Activated CD4-positive, alpha-beta T cell treated with anti-CD3 and anti-CD28 coated beads, Interleukin-2, amount 50 U/mL, for 24 hours (primary cell): ENCODE data around the gene TBCK.

Source experiments
- DNase-seq, 2 donors: peaks; one replicate each; pipeline ENCODE4 v3.0.0-alpha.2; 2020; ENCODE audit warnings: low read depth in 1 of 2, low spot score in 1 of 2

Gene TBCK

DNA sequence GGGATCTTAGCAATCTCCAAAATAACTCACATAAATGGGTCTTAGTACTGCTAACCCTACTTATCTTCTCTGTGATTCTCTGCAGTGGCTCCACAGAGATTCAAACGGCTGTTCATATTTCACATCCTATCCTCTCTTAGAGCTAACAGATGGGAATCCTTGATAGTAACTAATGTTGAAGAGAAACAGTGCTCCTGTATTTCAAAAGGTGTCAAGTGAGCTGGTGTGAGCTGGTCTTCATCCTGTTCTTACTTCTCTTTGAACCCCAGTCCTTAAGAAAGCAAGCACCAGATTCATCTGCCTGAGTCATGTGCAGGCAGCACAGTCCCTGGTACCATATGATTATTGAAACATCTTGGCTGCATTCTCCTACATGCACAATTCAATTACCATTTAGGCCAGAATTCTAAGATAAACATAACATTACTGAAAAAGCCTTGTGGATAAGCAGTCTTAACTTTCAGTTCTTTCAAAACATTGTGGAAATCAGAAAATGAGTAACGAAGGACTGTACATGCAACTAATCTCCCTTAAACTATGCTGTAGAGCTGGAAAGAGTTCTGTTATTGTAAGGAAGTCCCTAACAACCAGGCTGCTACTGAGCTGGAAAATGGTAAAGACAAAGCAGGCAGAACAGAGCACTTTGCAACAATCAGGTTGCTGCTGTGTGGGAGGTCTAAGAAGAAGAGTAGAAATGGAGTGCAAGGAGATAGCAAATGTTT, 267.6 kb downstream of the TBCK start:
- no peak for DNase-seq

DNA sequence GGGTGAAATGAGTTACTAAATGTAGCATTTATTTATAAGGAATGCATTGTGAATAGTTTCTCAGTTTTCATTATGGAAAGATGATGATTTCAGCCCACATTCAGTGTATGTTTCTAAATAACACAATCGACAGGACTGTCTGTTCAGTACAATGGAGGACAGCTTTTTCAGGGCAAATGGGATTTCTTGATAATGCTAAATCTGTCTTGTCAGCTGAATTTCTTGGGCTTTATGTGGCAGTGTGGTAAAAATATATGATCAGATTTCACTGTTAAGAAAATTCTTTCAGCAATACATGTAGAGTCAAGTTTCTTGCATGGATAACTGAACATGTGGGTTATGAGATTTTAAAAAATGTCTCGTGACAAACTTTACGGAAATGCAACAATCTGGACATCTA, 269.9 kb downstream of the TBCK start:
- DNase-seq, result no peak

DNA sequence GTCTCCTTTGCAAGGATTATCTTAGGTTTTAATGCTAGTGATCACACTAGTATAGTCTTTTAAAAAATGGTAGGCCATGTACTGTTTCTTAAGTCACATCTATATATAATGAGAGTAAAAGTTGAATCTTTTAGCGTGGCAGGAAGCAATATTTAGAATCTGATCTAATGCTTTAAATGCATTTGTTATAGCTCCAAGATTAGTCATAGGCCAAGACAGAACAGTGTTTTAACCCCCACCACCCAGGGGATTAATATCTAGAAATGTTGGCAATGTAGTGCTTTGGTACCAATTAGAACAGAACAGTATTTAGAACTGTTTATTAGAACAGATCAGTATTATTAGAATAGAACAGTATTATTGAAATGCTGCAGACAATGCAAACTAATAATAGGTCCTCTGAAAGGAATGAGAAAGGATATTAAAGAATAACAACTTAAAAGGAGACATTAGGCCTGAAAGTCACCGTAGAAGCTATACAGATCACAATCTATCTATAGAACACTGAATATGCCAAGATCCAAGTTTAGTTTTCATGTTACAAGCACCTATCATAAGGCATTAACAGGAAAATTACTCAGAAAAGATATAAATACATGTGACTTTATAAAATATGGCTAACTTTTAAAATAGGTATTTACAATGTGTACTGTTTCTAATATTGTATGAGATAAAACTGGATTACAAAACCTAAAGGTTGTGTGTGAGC, 274.6 kb downstream of the TBCK start:
- no peak for DNase-seq

DNA sequence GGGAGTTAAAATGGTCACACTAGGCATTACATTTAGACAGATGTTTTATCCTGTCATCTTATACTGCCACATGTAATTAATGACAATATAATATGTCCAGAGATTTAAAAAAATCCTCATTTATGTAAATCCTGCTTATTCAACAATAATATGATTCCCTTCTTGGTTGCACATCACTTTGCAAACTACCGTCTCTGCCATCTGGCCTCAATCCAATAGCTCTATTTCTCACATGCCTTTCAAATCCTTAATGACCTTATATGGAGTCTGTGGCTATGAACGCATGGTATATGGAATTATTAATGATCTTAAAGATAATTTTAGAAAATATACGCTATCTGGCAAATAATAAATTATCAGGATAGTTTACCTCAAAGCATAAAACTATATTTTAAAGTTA, 276.2 kb downstream of the TBCK start:
- DNase-seq, result no peak

DNA sequence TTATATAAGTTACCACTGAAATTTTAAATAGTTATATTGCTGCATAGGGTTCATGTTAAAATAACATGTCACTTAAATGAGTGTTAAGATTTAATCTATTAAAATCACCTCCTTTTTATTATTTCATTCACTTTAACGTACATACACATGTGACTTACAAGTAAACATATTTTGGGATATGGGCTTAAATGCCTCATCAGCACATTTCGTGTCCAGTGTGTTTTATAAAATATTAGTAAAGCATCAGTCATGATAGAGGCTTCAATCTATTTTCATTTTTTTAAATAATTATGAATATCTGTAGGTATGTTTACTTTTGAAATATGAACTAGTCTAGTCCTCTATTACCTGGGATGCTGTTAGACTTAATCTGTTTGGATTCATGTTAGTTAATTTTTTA, 277.1 kb downstream of the TBCK start:
- no peak for DNase-seq

DNA sequence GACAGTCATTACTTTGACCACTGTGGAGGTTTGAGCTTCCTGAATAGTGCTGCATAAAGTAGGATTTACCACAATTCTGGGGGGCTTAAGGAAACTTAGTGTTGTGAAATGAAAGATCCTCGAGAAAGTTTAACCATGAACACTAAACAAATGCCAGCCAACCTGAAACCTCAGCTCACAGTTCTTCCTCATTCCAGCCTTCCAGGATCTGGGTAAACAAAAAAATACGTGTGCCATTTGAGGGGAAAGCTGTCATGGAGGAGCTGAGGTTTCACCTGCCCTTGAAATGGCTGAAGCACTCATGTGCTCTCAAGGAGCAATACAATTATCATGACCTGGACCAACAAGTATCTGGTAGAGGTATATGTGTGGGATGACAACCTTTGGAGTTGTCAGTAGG, 278.0 kb downstream of the TBCK start:
- DNase-seq, result no peak

DNA sequence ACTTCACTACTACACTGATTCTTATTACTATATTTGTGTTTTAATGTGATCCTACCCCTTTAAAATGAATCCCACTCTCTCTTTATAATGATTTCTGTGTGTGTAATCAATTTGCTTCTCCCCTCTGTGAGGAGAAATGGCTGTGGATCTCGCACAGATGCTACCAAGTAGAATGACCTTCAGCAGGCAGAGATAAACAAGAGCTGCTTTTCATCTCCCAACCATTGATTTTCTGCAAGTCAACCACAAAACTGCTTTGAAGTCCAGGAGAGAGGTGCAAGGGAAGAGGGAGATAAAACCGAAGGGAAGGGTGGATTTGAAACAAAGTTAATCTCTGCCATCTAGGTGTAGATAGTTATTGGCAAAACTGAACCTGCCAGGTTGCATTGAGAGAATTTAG, 279.2 kb downstream of the TBCK start:
- no peak for DNase-seq

DNA sequence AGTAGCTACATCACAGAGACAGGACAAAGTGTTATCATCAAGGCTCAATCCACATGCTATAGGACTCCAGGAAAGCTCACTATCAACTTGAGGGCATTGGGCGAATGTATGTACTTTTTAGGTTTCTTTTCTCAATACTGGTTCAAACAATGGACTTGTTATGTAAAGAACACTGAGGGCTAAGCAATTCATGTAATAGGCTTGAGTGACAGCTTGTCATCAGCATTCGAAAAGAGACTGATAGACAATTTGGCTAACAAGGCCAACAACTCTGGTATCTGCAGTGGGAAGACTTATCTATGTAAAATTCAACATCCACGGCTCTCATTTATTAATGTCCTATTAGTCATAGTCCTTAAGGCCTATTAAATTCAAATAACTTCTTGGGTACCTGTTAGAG, 279.7 kb downstream of the TBCK start:
- DNase-seq, result no peak

DNA sequence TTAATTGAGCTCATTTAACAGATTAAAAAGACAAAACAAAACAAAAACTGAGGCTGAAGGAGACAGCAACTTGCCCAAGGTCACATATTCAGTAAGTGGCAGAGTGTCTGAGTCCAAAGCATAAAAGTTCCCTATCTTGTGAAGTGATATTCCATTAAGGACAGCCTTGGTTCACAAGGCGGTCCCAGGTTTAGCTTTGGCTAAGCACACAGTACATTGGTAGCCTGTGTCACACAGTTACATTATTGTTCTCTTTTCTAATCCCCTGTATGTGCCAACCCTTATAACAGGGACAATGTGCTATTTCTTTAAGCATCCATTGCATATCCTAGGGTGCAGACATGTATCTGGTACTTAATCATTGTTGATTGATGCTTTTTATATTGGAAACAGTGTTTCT, 280.8 kb downstream of the TBCK start:
- DNase-seq, result no peak

DNA sequence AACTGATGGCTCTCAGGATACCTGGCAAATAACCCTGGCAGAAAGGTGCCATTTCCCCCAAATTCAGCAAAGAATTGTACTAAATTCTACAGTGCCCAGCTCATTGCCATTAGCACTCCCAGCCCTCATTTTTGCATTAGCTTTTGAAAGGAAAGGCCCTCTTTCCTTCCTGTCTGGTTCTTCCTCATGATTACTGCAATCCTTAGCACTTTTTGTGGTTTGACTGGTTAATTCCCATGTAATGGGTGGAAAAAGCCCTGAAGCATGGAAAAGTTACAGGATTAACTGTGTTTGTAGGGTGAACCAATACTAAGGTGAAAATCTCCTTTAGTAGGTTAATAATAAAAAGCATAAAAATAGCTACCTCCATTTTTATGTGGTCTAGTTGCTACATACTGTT, 281.3 kb downstream of the TBCK start:
- DNase-seq, result no peak

DNA sequence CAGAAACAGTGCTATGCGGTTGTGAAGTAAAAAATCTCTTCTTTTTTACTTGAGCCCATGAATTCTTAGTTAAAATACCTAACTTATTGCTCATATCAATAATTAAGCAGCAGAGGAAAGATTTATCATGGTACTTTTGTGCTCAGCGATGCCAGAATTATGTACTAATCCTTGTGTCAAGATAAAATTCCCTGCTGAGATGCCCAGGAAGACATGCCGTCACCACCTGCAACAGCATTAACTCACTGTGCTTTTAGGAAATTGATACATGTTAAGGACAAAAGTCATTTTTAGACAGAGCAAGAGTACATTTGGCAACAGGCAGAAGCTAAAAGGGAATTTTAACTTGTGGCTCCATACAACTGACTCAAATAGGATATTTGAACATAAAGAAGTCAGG, 281.8 kb downstream of the TBCK start:
- no peak for DNase-seq

DNA sequence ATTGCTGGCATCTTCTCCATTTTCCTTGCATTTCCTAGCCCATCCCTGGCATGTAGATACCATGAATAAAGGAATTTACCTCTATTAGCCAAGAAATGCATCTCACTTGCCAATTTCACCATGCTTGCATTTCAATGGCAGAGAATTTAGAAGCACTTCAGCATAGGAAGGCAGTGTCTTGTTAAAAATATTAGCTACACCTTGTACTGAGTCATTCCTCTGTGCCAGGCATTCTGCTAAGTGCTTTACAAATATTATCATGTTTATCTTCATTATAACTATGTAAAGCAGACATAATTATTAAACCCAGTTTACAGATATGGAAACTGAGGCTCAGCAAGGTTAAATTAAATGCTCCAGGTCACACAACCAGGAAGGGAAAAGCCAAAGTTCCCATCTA, 282.5 kb downstream of the TBCK start:
- no peak for DNase-seq

DNA sequence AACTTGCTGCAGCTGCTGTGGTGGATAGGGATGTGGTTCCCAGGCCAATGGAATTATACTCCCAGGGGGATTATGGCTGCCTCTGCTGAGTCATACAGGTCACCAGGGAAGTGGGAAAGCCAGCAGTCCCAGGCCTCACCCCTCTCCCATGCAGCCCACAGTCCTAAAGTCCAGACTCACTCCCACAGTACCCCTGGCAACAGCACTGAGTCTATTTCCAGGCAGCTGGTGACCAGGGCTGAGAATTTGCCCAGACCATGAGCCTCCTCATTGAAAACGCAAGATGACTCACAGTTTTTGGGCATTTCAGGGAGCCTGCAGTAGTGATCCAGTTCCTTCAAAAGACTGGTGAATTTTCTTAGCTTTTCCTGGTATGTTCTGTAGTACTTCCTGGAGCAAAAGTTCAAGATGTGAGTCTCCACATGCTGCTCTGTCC, 283.1 kb downstream of the TBCK start:
- no peak for DNase-seq

DNA sequence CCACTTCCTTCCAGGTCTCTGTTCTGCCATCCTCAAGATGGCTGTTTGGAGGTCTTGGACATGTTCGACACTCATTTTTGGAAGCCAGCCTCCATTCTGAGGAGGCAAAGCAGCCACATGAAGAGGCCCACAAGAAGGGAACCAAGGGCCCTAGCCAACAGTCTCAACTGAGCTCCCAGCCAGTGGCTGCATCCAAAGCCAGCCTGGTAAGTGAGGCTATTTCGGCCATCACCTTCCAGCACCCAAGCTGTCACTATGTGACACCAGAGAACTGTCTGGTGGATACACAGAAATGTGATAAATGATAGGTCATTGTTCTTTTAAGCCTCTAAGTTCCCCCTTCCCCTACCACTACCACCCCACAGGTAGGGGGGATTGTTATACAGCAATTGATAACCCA, 293.6 kb downstream of the TBCK start:
- no peak for DNase-seq

DNA sequence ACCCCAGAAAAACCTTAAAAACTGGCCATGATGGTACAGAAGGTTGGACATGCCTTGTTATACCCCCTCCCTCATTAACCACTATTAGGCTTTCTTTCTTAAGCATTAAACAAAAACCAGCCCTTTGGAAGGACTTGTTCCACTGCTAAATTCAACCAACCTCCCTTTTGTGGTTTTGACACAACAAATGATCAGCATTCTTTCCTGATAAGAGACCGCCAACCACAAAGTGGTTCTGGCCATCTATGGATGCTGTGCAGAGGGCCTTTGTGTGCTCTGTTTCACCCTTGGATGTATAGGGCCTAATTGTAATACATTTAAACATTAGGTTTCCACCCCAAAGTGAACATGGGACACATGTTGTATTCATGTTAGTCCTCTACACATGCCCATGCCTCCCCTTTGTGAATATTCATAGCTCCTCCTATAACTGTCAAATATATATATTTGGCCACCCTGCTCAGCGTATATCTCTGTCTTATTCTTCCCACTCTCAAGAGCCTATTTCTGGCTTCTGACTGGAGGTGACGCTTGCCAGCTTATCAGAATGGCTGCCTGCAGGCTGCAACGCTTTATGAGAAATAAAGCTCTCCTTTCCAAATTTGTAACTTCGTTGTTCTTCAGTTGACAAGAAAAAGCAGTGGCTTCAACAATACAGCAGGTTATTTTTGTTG, 294.1 kb downstream of the TBCK start:
- DNase-seq, result no peak

DNA sequence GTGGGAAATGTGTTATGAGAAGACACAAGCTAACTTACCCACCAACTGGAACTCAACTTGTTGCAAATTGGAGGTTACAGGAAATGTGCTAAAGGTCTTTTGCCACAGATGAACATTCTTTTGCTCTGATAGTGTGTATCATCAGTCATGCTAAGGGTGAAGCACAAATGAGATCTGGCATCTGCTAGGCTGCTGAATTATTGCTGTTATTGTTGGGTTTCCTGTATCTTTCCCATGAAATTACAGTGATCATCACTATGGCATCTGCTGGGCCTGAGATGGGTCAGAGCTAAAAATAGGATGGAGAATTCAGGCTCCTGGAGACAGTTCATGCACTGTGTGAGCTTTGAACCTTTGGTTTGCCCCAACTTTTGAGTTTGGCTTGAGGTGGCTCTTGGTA, 296.2 kb downstream of the TBCK start:
- no peak for DNase-seq

DNA sequence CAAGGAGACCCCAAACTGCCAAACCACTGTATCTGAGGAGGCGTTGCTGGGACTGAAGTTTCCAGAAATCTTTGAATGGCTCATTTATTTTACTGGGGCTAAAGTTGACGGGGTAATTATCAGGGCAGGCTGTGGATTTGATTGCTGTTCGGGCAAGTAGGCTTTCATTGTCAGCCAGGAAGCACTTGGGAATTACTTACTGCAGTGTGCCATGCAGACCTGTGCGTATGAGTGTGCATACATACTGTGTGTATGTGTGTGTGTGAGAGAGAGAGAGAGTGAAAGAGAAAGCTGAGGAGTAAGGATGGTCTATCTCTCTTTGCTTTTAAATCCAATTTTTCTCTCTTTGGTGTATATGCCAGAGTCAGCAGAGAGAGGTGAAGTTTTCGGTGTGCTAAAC, 298.0 kb downstream of the TBCK start:
- DNase-seq, result no peak

DNA sequence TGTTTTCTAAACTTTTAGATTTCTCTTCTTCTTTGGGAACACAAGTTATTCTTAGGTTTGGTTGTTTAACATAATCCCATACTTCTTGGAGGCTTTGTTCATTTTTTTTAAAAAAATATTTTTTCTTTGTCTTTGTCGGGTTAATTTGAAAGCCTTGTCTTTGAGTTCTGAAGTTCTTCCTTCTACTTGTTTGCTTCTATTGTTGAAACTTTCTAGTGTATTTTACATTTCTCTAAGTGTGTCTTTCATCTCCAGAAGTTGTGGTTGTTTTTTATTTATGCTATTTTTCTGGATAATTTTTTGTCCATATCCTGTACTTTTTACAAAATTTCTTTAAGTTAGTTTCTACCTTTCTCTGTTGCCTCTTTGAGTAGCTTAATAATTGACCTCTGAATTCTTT, 304.6 kb downstream of the TBCK start:
- no peak for DNase-seq

DNA sequence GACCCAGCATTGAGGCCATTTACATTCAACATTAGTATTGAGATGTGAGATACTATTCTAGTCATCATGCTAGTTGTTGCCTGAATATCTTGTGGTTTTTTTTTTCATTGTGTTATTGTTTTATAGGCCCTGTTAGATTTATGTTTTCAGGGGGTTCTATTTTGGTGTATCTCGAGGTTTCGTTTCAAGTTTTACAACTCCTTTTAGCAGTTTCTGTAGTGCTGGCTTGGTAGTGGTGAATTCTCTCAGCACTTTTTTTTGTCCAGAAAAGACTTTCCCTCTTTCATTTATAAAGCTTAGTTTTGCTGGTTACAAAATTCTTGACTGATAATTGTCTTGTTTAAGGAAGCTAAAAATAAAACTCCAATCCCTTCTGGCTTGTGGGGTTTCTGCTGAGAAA, 305.2 kb downstream of the TBCK start:
- no peak for DNase-seq

DNA sequence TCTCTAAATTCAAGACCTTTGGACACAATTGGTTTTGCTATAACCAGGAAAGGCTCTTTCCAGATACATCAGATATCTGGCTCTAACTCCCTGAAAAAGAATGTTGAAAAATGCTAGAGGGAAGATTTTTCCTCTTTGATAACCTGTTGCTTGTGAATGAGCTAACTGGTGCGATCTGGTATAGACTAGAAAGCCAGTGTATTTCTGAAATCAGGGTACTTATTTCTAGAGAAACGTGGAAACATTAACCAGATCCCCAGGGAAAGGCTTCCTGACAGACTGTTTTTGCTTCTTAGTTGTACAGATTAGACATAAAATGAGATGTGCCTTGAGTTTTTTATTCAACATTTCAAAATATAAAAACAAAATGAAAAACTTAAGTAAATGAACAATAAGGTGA, 313.0 kb downstream of the TBCK start:
- no peak for DNase-seq

DNA sequence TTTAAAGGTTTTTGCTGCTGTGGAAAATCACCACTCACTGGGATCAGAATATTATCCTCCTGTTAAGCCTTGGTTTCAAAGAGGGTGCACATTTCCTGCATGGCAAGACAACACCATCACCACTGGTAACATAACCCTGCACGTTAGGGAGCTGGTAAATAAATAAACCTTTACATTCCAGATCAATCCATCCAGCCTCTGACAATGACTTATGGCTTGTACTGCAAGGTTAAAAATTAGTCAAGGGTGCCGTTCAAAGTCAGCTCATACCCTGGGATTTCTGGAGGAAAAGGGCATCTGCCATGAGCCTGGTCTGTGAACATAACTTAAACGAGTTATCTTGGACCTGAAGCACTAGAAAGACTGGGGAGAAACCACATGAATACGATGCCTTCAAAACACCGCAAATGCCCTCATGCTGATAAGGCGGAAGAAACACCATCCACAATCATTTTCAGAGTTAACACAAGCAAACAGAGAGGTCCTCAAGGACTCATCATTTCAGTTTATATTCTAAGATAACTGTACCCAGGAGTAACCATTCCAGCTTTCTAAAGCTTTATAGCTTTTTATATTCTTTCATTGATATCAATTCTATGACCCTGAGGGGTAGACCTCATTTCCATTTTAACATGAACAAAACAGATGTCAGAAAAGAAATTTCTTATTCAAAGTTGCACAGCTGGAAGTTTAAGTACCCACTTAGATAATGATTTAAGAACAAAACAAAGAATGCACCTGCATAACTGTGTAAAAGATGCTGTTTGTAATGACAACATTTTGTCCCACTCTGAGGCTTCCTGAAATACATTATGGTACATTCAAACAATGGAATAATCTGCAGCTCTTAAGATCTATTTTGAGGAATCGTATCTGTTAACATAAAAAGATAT, 317.6 kb downstream of the TBCK start:
- no peak for DNase-seq

DNA sequence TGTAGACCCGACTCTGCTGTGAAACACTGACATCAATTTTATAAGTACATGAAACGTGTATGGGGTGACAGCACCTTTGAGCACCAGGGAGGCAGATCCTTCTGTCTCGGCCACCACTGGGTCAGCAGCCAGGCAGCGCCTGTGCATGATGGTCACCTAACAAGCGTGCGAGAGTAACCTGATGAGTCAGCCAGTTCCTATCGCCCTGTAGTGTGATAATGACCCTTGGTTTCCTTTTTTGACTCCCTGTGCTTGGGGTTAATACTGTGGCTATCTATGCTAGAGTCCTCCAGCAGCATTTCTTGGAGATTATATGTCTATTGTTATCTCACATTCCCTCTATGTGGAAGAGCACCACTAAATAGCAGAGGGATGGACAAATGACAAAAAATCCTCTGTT, 319.2 kb downstream of the TBCK start:
- DNase-seq, result no peak
